ENCODE results near the gene TTC39B. TPM values are rescaled to one million over a fixed set of nuclear protein-coding genes. Genes with fewer than 3 reads are reported as not detected.

The TTC39B gene
- total RNA-seq (ENCODE audit: low replicate concordance) = 4.1 TPM in 2 replicates

- Histone ChIP-seq H3K9ac (no peak within 1 kb of the TSS), H3K36me3 (no peaks in the 10 kb centered on the region), H3K4me3 (peak within 1 kb of the TSS; percentile 86), H4K20me1 (ENCODE audit: low read depth) (no peaks in the 10 kb centered on the region), H3K27ac (peak within 1 kb of the TSS; percentile 63), H3K4me1 (no peaks in the 10 kb centered on the region), H3K27me3 (peaks cover 32% of the 10 kb centered on the region), H3K79me2 (ENCODE audit: low read depth) (no peaks in the 10 kb centered on the region), H3K9me3 (ENCODE audit: low read depth) (no peaks in the 10 kb centered on the region), H2AFZ (replicated peaks) (peak within 1 kb of the TSS; percentile 99), H3K4me2 (peak within 1 kb of the TSS; percentile 80), H3F3A (ENCODE audit: low read depth) (peaks cover 6% of the 10 kb centered on the region)
- Mint-ChIP-seq H3K4me3 (peak within 1 kb of the TSS; percentile 96), H3K36me3 (no peaks in the 10 kb centered on the region), H3K27ac (no peak within 1 kb of the TSS), H3K9me3 (no peaks in the 10 kb centered on the region), H3K27me3 (ENCODE audit: insufficient read depth, low read depth) (peaks cover 4% of the 10 kb centered on the region), H3K4me1 (peaks cover 10% of the 10 kb centered on the region)
- DNase-seq (ENCODE audit: low spot score) = peak; percentile 98
- TF ChIP-seq CTCF (IDR thresholded peaks at IDR 0.05) (peak; percentile 24), EZH2phosphoT487 (IDR thresholded peaks at IDR 0.05) (peak; percentile 27), EZH2 (IDR thresholded peaks at IDR 0.05) (no peak)
Measured at GRCh38 chr9:15306757-15307522, at the start of gene TTC39B. TSS of gene TTC39B (minus strand) at chr9:15307216. CDS start at chr9:15307125, 91 bp downstream.

- H3K9ac ChIP-seq = no peak overlapping the region
- Mint-ChIP-seq H3K36me3 (no peaks in the 10 kb centered on the region), H3K27ac (no peak overlapping the region), H3K4me1 (no peaks in the 10 kb centered on the region), H3K9me3 (peaks cover 4% of the 10 kb centered on the region), H3K27me3 (ENCODE audit: insufficient read depth, low read depth) (peaks cover 5% of the 10 kb centered on the region), H3K4me3 (no peak overlapping the region)
- H3K4me3 ChIP-seq = no peak overlapping the region
- peaks cover 4% of the 10 kb centered on the region for H3K4me1 ChIP-seq
- no peaks in the 10 kb centered on the region for H3K79me2 ChIP-seq (ENCODE audit: low read depth)
- H4K20me1 ChIP-seq (ENCODE audit: low read depth) = no peaks in the 10 kb centered on the region
- DNase-seq (ENCODE audit: low spot score) = no peak
- H2AFZ ChIP-seq (replicated peaks) = peak overlapping the region; percentile 13
- no peak overlapping the region for H3K27ac ChIP-seq
- no peaks in the 10 kb centered on the region for H3F3A ChIP-seq (ENCODE audit: low read depth)
- H3K4me2 ChIP-seq = no peak overlapping the region
- TF ChIP-seq EZH2 (IDR thresholded peaks at IDR 0.05) = no peak
- TF ChIP-seq EZH2phosphoT487 (IDR thresholded peaks at IDR 0.05) = no peak
- no peak for TF ChIP-seq CTCF (IDR thresholded peaks at IDR 0.05)
- H3K9me3 ChIP-seq (ENCODE audit: low read depth) = no peaks in the 10 kb centered on the region
- no peaks in the 10 kb centered on the region for H3K36me3 ChIP-seq
- no peaks in the 10 kb centered on the region for H3K27me3 ChIP-seq
Measured at GRCh38 chr9:15355669-15356068, 48.7 kb upstream of the TTC39B start.

GRCh38 chr9:15354713-15355112 lies 47.7 kb upstream of the TTC39B start:
- no peak overlapping the region for H3K9ac ChIP-seq
- H4K20me1 ChIP-seq (ENCODE audit: low read depth) = no peaks in the 10 kb centered on the region
- H3K36me3 ChIP-seq = no peaks in the 10 kb centered on the region
- H3K36me3 Mint-ChIP-seq = no peaks in the 10 kb centered on the region
- H3K4me3 Mint-ChIP-seq = no peak overlapping the region
- no peak overlapping the region for H3K27ac ChIP-seq
- peaks cover 4% of the 10 kb centered on the region for H3K9me3 Mint-ChIP-seq
- no peak overlapping the region for H3K27ac Mint-ChIP-seq
- H3K4me1 Mint-ChIP-seq = no peaks in the 10 kb centered on the region
- no peaks in the 10 kb centered on the region for H3K9me3 ChIP-seq (ENCODE audit: low read depth)
- DNase-seq (ENCODE audit: low spot score) = no peak
- peaks cover 4% of the 10 kb centered on the region for H3K4me1 ChIP-seq
- H3K79me2 ChIP-seq (ENCODE audit: low read depth) = no peaks in the 10 kb centered on the region
- peak overlapping the region; percentile 34 for H2AFZ ChIP-seq (replicated peaks)
- H3K4me2 ChIP-seq = no peak overlapping the region
- H3K4me3 ChIP-seq = no peak overlapping the region
- TF ChIP-seq EZH2 (IDR thresholded peaks at IDR 0.05) = no peak
- TF ChIP-seq CTCF (IDR thresholded peaks at IDR 0.05) = no peak
- TF ChIP-seq EZH2phosphoT487 (IDR thresholded peaks at IDR 0.05) = no peak
- H3F3A ChIP-seq (ENCODE audit: low read depth) = no peaks in the 10 kb centered on the region
- no peaks in the 10 kb centered on the region for H3K27me3 ChIP-seq
- peaks cover 5% of the 10 kb centered on the region for H3K27me3 Mint-ChIP-seq (ENCODE audit: insufficient read depth, low read depth)

Data from neural progenitor cell (in vitro differentiated cells).